ENCODE data around the gene SH2D3A. TPM values are rescaled to one million over a fixed set of nuclear protein-coding genes. Genes with fewer than 3 reads are reported as not detected.

The SH2D3A gene
- total and polyA plus RNA-seq, 10 donors: 7.5 to 17.1 (median 10.2) TPM

GRCh38 chr19:6718741-6719539, 48.3 kb downstream of the SH2D3A start:
- Histone ChIP-seq H3K27me3 (replicated peaks in 1 of 7) (peaks cover 0 to 6% (median 0%) of the 10 kb centered on the region in 7 donors), H3K9me3 (no peaks in the 10 kb centered on the region), H3K27ac (no peak overlapping the region), H3K4me3 (no peak overlapping the region), H3K36me3 (no peaks in the 10 kb centered on the region), H3K4me1 (peaks cover 3 to 39% (median 28%) of the 10 kb centered on the region in 6 donors)
- DNase-seq: no peak
- intact Hi-C loops (cut with DNase I; ENCODE audit: low total_unique reads): no loop called here
- no peak for TF ChIP-seq POLR2A (IDR thresholded peaks at IDR 0.05)
- no peak for TF ChIP-seq POLR2AphosphoS5 (IDR thresholded peaks at IDR 0.05)
- TF ChIP-seq CTCF (IDR thresholded peaks at IDR 0.05 in 8 of 11, conservative IDR thresholded peaks at IDR 0.05 in 3 of 11): no peak
- 80 to 92% (median 84%) methylated on average over 13 to 21 of the region's 21 CpGs for WGBS, 5 donors

GRCh38 chr19:6718111-6718740, 49.0 kb downstream of the SH2D3A start:
- WGBS, 5 donors: 61 to 82% (median 79%) methylated on average over 18 to 23 of the region's 23 CpGs
- Histone ChIP-seq H3K4me1 (peaks cover 3 to 32% (median 21%) of the 10 kb centered on the region in 6 donors), H3K27me3 (replicated peaks in 1 of 7) (peaks cover 0 to 6% (median 0%) of the 10 kb centered on the region in 7 donors), H3K36me3 (no peaks in the 10 kb centered on the region), H3K9me3 (no peaks in the 10 kb centered on the region), H3K4me3 (no peak overlapping the region), H3K27ac (no peak overlapping the region)
- intact Hi-C loops (cut with DNase I; ENCODE audit: low total_unique reads): no loop called here
- DNase-seq: no peak
- TF ChIP-seq CTCF (IDR thresholded peaks at IDR 0.05 in 8 of 11, conservative IDR thresholded peaks at IDR 0.05 in 3 of 11) (no peak), POLR2AphosphoS5 (IDR thresholded peaks at IDR 0.05) (no peak), POLR2A (IDR thresholded peaks at IDR 0.05) (no peak)

GRCh38 chr19:6717441-6717971, 49.7 kb downstream of the SH2D3A start:
- no peak for DNase-seq
- 66 to 82% (median 78%) methylated on average over 4 of the region's 4 CpGs for WGBS, 5 donors
- H3K4me3 ChIP-seq: no peak overlapping the region
- H3K36me3 ChIP-seq: no peaks in the 10 kb centered on the region
- peaks cover 0 to 25% (median 14%) of the 10 kb centered on the region in 6 donors for H3K4me1 ChIP-seq
- H3K27me3 ChIP-seq (replicated peaks in 1 of 7): peaks cover 0 to 6% (median 0%) of the 10 kb centered on the region in 7 donors
- no peak overlapping the region for H3K27ac ChIP-seq
- no peak for TF ChIP-seq POLR2AphosphoS5 (IDR thresholded peaks at IDR 0.05)
- no peak for TF ChIP-seq POLR2A (IDR thresholded peaks at IDR 0.05)
- TF ChIP-seq CTCF (IDR thresholded peaks at IDR 0.05 in 8 of 11, conservative IDR thresholded peaks at IDR 0.05 in 3 of 11): no peak
- intact Hi-C loops (cut with DNase I; ENCODE audit: low total_unique reads): no loop called here
- no peaks in the 10 kb centered on the region for H3K9me3 ChIP-seq

- WGBS, 5 donors: 72 to 82% (median 77%) methylated on average over 9 to 10 of the region's 10 CpGs
- Histone ChIP-seq H3K27me3 (replicated peaks in 1 of 7) (peaks cover 0 to 7% (median 0%) of the 10 kb centered on the region in 7 donors), H3K36me3 (no peaks in the 10 kb centered on the region), H3K4me3 (no peak overlapping the region), H3K4me1 (peaks cover 0 to 20% (median 11%) of the 10 kb centered on the region in 6 donors), H3K9me3 (no peaks in the 10 kb centered on the region), H3K27ac (no peak overlapping the region)
- no peak for TF ChIP-seq POLR2A (IDR thresholded peaks at IDR 0.05)
- no peak for TF ChIP-seq CTCF (IDR thresholded peaks at IDR 0.05 in 8 of 11, conservative IDR thresholded peaks at IDR 0.05 in 3 of 11)
- no peak for TF ChIP-seq POLR2AphosphoS5 (IDR thresholded peaks at IDR 0.05)
- intact Hi-C loops (cut with DNase I; ENCODE audit: low total_unique reads): no loop called here
- DNase-seq: no peak
These were observed 50.2 kb downstream of the SH2D3A start for GRCh38 chr19:6717036-6717435.

All from spleen (tissue), 11 donors.